NB4 (cell line): Measurements from ENCODE around the gene SKAP1.

Source experiments
- DNase-seq: peaks from one replicate; pipeline ENCODE4 v3.0.0; 2010; ENCODE audit warnings: low read depth
- H3K4me3 ChIP-seq: one replicate; pipeline ENCODE4 v1.5.1; 2011; ENCODE audit warnings: mild to moderate bottlenecking, low read depth, low read length, moderate library complexity
- MAX ChIP-seq: IDR thresholded peaks from 2 replicates; pipeline ENCODE4 v1.6.1; 2011; ENCODE audit warnings: low read depth, low read length
- MYC ChIP-seq: IDR thresholded peaks from 2 replicates; pipeline ENCODE4 v1.6.1; 2011; ENCODE audit warnings: low read depth, low read length
- POLR2A ChIP-seq: IDR thresholded peaks from 2 replicates; pipeline ENCODE4 v1.6.1; 2011; ENCODE audit warnings: mild to moderate bottlenecking; ENCODE audit not compliant: insufficient read length; ENCODE audit errors: extremely low read depth
- TF ChIP-seq, protein P1 (sequence below): IDR thresholded peaks from one replicate; pipeline ENCODE4 v1.5.1; 2012; ENCODE audit warnings: low read depth, low read length

Gene SKAP1

GRCh38 chr17:48308581-48308980 is 121.4 kb downstream of the SKAP1 start:
- no peak for DNase-seq
- TF ChIP-seq MYC (no peak), POLR2A (no peak), MAX (no peak)
- TF ChIP-seq, protein P1, sequence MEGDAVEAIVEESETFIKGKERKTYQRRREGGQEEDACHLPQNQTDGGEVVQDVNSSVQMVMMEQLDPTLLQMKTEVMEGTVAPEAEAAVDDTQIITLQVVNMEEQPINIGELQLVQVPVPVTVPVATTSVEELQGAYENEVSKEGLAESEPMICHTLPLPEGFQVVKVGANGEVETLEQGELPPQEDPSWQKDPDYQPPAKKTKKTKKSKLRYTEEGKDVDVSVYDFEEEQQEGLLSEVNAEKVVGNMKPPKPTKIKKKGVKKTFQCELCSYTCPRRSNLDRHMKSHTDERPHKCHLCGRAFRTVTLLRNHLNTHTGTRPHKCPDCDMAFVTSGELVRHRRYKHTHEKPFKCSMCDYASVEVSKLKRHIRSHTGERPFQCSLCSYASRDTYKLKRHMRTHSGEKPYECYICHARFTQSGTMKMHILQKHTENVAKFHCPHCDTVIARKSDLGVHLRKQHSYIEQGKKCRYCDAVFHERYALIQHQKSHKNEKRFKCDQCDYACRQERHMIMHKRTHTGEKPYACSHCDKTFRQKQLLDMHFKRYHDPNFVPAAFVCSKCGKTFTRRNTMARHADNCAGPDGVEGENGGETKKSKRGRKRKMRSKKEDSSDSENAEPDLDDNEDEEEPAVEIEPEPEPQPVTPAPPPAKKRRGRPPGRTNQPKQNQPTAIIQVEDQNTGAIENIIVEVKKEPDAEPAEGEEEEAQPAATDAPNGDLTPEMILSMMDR, result no peak
- no peak overlapping the region for H3K4me3 ChIP-seq

DNA sequence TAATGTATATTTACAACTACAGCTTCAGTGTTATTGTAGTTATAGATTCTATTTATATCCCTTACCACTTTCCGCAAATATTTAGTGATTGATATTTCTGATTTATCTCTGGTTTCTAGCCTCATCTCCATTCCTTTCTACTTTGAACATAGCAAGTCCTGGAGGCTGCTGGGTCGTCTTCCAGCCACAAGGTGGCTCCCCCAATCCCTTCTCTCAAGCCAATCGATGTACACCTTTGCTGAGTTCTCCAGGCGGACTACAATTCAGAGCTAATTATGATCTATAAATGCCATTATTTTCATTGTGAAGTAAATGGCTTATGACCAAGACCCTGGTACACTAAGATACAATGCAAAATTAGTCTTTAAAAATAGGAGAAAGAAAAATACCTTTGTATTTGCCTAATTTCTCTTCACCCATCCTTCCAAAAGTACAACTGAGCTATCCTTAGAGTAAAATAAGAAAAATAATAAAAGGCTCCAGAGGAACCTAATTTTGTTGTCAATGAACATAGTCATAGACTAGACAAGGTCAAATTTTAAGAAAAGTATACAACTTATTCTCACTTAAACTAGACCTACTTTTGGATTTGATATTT is 122.1 kb downstream of the SKAP1 start:
- TF ChIP-seq MAX (no peak), MYC (no peak)
- TF ChIP-seq, protein P1, result peak; percentile 94
- peak; percentile 60 for DNase-seq
- no peak overlapping the region for H3K4me3 ChIP-seq

DNA sequence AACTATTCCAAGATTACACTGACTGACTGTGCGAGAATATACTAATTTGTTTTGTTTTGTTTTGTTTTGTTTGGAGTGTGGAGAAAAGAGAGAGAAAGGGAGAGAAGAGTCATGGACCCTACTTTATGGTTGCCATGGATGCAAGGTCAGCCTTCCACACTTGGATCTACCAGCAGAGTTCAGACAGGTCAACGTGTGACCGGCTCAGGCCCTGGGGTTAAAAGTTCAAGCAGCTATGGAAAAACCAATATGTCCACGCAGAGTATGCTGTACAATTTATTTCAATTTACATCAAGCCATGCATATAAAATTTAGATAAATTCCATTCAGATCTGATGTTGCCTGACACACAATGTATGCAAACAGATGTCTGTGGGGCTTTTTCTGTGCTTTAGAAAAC is 122.8 kb downstream of the SKAP1 start:
- H3K4me3 ChIP-seq, result no peak overlapping the region
- TF ChIP-seq, protein P1, result no peak
- TF ChIP-seq MAX, result no peak
- no peak for TF ChIP-seq POLR2A
- TF ChIP-seq MYC, result no peak
- no peak for DNase-seq

- no peak for DNase-seq
- TF ChIP-seq MYC (no peak), MAX (no peak), POLR2A (no peak)
- TF ChIP-seq, protein P1, result no peak
- no peak overlapping the region for H3K4me3 ChIP-seq
These were observed 129.0 kb downstream of the SKAP1 start for GRCh38 chr17:48301002-48301401.

- H3K4me3 ChIP-seq, result no peak overlapping the region
- no peak for TF ChIP-seq MYC
- no peak for TF ChIP-seq MAX
- no peak for TF ChIP-seq POLR2A
- TF ChIP-seq, protein P1, result no peak
- DNase-seq, result no peak
These were observed 130.3 kb downstream of the SKAP1 start for GRCh38 chr17:48299760-48300159.

DNA sequence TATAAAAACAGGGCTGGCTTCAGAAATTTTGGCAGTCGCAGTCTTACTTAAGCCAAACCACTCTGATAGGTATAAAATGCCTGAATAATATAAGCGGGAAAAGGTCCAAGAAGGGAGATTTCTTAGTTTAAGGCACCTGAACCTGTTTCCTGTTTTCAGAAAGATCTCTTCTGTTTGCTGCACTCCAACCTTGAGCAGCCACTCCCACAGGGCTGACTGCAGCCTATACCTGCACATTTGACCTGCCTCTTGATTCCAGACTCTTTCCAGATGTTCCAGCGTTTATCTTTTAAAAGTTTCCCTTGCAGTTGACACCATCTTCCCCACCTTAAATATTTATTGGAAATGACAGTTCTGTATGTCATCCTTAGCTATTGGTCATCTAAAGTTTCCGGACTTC is 132.2 kb downstream of the SKAP1 start:
- H3K4me3 ChIP-seq, result no peak overlapping the region
- no peak for DNase-seq
- TF ChIP-seq POLR2A (no peak), MYC (no peak), MAX (no peak)
- TF ChIP-seq, protein P1, result no peak
